Adrenal gland (tissue), 5 donors: ENCODE results near the gene SLC4A11.

Source experiments
- CTCF ChIP-seq, 6 experiments: fragments of 450-650 bp in 4 of 6; fragments of 200-600 bp in 2 of 6; sonication (generic) in 1 of 6; IDR thresholded peaks; 1 replicate in 5 of 6; 2 replicates in 1 of 6; pipeline versions ENCODE4 v1.5.1 to v1.8.0; 2016 to 2021; ENCODE audit warnings: antibody characterized with exemption in 6 of 6, mild to moderate bottlenecking in 2 of 6, moderate library complexity in 1 of 6
- POLR2A ChIP-seq, 2 donors: fragments of 450-650 bp; IDR thresholded peaks; one replicate each; pipeline ENCODE4 v1.6.1; 2017; ENCODE audit warnings: antibody characterized with exemption in 2 of 2, mild to moderate bottlenecking in 2 of 2, moderate library complexity in 1 of 2
- donor health status: DM: no; HTN: no; CAD: no.

DNA sequence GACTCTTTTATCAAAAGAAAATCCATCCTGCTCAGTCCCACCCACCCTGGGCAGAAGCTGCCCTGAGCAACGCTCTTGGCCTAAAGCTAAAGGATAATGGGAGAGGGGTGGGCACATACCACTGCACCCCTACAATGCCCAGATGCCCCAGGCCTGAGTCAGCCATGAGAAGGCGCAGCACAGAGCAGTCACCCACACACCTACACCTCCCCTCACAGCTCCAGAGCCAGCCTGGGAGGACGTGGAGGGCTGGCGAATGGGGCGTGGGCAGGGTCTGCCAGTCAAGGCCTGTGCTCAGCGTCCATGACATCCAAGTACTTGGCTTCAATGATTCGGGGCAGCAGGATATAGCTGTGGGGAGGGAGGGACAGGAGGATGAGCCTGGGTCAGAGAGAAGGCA is 11.5 kb downstream of the SLC4A11 start:
- TF ChIP-seq CTCF (IDR thresholded peaks at IDR 0.05) = no peak
- no peak for TF ChIP-seq POLR2A (IDR thresholded peaks at IDR 0.05)
